SKM-1 (cell line): ENCODE results near the gene ERV3-1.
"Not testable (repeated sequence)": the region's sequence is repeated elsewhere in the genome, so short reads cannot be mapped to it uniquely, and the experiment has no call there.

Experiments
- DNase-seq: peaks from one replicate; lab custom pipeline; 2025; ENCODE audit not compliant: unreplicated experiment; lab: John Stamatoyannopoulos, UW

Gene ERV3-1

DNA sequence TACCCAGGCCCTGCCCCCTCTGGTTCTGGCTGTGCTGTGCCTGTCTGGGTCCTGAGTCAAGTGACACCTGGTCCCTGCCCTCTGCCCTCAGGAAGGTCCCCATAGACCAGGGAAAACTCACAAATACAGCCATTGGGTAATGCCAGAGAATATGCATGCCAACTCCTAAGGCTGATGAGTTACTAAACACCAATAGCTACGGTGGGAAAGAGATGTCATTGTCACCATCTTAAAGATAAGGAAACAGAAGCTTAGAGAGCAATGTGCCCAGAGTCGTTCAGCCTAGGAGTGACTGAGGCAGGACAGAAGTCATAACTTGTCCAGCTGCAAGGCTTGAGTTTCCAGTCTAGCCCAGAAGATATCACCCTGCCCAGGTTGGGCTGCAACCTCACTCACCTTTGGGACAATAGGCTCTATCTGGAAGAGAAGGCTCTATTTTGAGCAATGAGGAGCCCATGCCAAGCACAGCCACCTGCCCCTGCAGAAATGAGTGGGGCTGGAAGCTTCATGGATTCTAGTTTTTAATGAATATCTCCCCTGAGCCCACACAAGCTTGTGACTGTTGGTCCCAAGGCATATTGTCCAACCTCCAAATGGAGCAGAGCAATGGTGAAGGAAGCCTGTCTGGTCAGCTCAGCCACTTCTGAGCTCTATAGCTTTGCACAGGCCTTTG, 60.8 kb downstream of the ERV3-1 start:
- no peak for DNase-seq

DNA sequence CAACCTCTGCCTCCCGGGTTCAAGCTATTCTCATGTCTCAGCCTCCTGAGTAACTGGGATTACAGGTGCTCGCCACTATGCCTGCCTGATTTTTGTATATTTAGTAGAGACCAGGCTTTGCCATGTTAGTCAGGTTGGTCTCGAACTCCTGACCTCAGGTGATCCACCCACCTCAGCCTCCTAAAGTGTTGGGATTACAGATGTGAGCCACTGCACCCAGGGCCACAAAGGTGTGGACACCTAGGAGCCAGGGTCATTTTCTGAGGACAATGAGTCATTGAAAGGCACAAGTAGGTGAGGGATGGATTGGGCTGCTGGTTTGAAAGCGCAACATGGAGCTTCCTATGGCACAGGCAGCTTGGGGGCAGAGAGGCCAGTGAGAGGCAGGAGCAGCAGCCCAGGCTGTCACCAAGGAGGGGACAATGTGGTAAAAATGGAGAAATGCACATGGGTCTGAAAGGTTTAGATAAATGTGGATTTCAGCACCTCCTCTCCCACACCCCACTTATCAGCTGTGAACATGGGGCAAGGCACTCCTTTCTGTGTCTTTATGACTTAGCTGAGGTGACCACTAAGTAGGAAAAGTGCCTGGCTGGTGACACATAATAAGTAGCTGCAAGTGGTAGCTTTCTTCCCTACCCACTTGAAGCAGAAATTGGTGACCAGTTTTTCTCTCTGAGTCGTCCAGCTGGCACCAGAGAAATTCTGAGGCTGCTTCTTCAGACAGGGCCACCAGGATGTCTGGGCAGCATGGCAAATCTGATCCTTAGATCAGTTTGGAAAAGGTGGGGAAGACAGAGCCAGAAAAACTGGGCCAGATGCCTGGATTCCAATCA, 61.6 kb downstream of the ERV3-1 start:
- DNase-seq, result not testable (repeated sequence)
